ENCODE data around the gene SIVA1.

The SIVA1 gene

GRCh38 chr14:104791425-104791824 lies 38.5 kb downstream of the SIVA1 start (continued):
- no peak for TF ChIP-seq SNAI2 (CRISPR knock-in tag; IDR thresholded peaks at IDR 0.05)

GRCh38 chr14:104792101-104792884 lies 39.3 kb downstream of the SIVA1 start:
- no peak for TF ChIP-seq CREB5 (CRISPR knock-in tag; IDR thresholded peaks at IDR 0.05; ENCODE audit: low read depth)
- TF ChIP-seq ISL1 (CRISPR knock-in tag; IDR thresholded peaks at IDR 0.05), result no peak
- no peak for TF ChIP-seq ZNF565 (CRISPR knock-in tag; conservative IDR thresholded peaks at IDR 0.05; ENCODE audit: low read depth)
- TF ChIP-seq SNAI2 (CRISPR knock-in tag; IDR thresholded peaks at IDR 0.05), result no peak
- TF ChIP-seq POU6F1 (CRISPR knock-in tag; IDR thresholded peaks at IDR 0.05; ENCODE audit: borderline replicate concordance, low read depth), result no peak
- no peak for TF ChIP-seq TSHZ2 (CRISPR knock-in tag; IDR thresholded peaks at IDR 0.05)
- no peak for TF ChIP-seq ZC3H10 (CRISPR knock-in tag; IDR thresholded peaks at IDR 0.05)
- no peak for TF ChIP-seq ZFP3 (CRISPR knock-in tag; IDR thresholded peaks at IDR 0.05)
- no peak for TF ChIP-seq PPARA (CRISPR knock-in tag; IDR thresholded peaks at IDR 0.05; ENCODE audit: borderline replicate concordance)
- no peak for TF ChIP-seq ESRRG (CRISPR knock-in tag; IDR thresholded peaks at IDR 0.05)
- no peak for TF ChIP-seq BACH2 (CRISPR knock-in tag; IDR thresholded peaks at IDR 0.05; ENCODE audit: borderline replicate concordance)
- no peak for TF ChIP-seq ZNF8 (CRISPR knock-in tag; IDR thresholded peaks at IDR 0.05)
- no peak for TF ChIP-seq ZNF70 (CRISPR knock-in tag; IDR thresholded peaks at IDR 0.05)
- TF ChIP-seq RARB (CRISPR knock-in tag; IDR thresholded peaks at IDR 0.05), result no peak
- no peak for TF ChIP-seq ARNTL (CRISPR knock-in tag; IDR thresholded peaks at IDR 0.05; ENCODE audit: borderline replicate concordance, low read depth)
- no peak for TF ChIP-seq GLIS3 (CRISPR knock-in tag; IDR thresholded peaks at IDR 0.05)
- no peak for TF ChIP-seq CSDC2 (CRISPR knock-in tag; IDR thresholded peaks at IDR 0.05)
- no peak for TF ChIP-seq TOX (CRISPR knock-in tag; IDR thresholded peaks at IDR 0.05; ENCODE audit: borderline replicate concordance)
- no peak for ATAC-seq

- ATAC-seq, result no peak
- no peak for TF ChIP-seq TSHZ2 (CRISPR knock-in tag; IDR thresholded peaks at IDR 0.05)
- TF ChIP-seq ZNF8 (CRISPR knock-in tag; IDR thresholded peaks at IDR 0.05), result no peak
- no peak for TF ChIP-seq ZNF565 (CRISPR knock-in tag; conservative IDR thresholded peaks at IDR 0.05; ENCODE audit: low read depth)
- no peak for TF ChIP-seq BACH2 (CRISPR knock-in tag; IDR thresholded peaks at IDR 0.05; ENCODE audit: borderline replicate concordance)
- TF ChIP-seq CSDC2 (CRISPR knock-in tag; IDR thresholded peaks at IDR 0.05), result no peak
- TF ChIP-seq RARB (CRISPR knock-in tag; IDR thresholded peaks at IDR 0.05), result no peak
- no peak for TF ChIP-seq TOX (CRISPR knock-in tag; IDR thresholded peaks at IDR 0.05; ENCODE audit: borderline replicate concordance)
- no peak for TF ChIP-seq PATZ1 (CRISPR knock-in tag; IDR thresholded peaks at IDR 0.05; ENCODE audit: borderline replicate concordance)
- TF ChIP-seq ZC3H10 (CRISPR knock-in tag; IDR thresholded peaks at IDR 0.05), result no peak
- no peak for TF ChIP-seq SNAI2 (CRISPR knock-in tag; IDR thresholded peaks at IDR 0.05)
- TF ChIP-seq ZNF70 (CRISPR knock-in tag; IDR thresholded peaks at IDR 0.05), result no peak
- TF ChIP-seq CREB5 (CRISPR knock-in tag; IDR thresholded peaks at IDR 0.05; ENCODE audit: low read depth), result no peak
- TF ChIP-seq PPARA (CRISPR knock-in tag; IDR thresholded peaks at IDR 0.05; ENCODE audit: borderline replicate concordance), result no peak
- no peak for TF ChIP-seq CSRNP3 (CRISPR knock-in tag; IDR thresholded peaks at IDR 0.05)
- no peak for TF ChIP-seq ESRRG (CRISPR knock-in tag; IDR thresholded peaks at IDR 0.05)
- no peak for TF ChIP-seq GLIS3 (CRISPR knock-in tag; IDR thresholded peaks at IDR 0.05)
- no peak for TF ChIP-seq ARNTL (CRISPR knock-in tag; IDR thresholded peaks at IDR 0.05; ENCODE audit: borderline replicate concordance, low read depth)
These were observed 40.2 kb downstream of the SIVA1 start for GRCh38 chr14:104792945-104793702.

Data from SK-N-SH treated with all-trans-retinoic acid at 6 μM for 48 hours (cell line).